Smooth muscle cell (in vitro differentiated cells): ENCODE results near the gene IPO13. TPM values are rescaled to one million over a fixed set of nuclear protein-coding genes. Genes with fewer than 3 reads are reported as not detected.
A peak's percentile ranks its signal among the peaks of the same experiment; 100 is the strongest.

Experiments used
- DNase-seq: peaks from one replicate; lab custom pipeline; 2025; ENCODE audit not compliant: unreplicated experiment; lab: John Stamatoyannopoulos, UW
- H2AFZ ChIP-seq: fragments of 200-600 bp; sonication (generic); 2 replicates; pipeline ENCODE4 v1.6.0; 2016; ENCODE audit warnings: antibody characterized with exemption, low read depth, mild to moderate bottlenecking
- H3F3A ChIP-seq: fragments of 200-600 bp; sonication (generic); 2 replicates; pipeline ENCODE4 v1.6.0; 2017; ENCODE audit warnings: antibody characterized with exemption, low read depth
- H3K27ac ChIP-seq: fragments of 200-600 bp; sonication (generic); 2 replicates; pipeline ENCODE4 v1.5.1; 2016; ENCODE audit warnings: low read depth, mild to moderate bottlenecking
- H3K27me3 ChIP-seq: fragments of 200-600 bp; sonication (generic); 2 replicates; pipeline ENCODE4 v1.6.1; 2016; ENCODE audit warnings: low read depth, mild to moderate bottlenecking
- H3K36me3 ChIP-seq: fragments of 200-600 bp; sonication (generic); 2 replicates; pipeline ENCODE4 v1.5.1; 2016; ENCODE audit warnings: low read depth
- H3K4me1 ChIP-seq: fragments of 200-600 bp; sonication (generic); 2 replicates; pipeline ENCODE4 v1.5.1; 2016; ENCODE audit warnings: low read depth
- H3K4me2 ChIP-seq: fragments of 200-600 bp; sonication (generic); 2 replicates; pipeline ENCODE4 v1.6.0; 2016; ENCODE audit warnings: mild to moderate bottlenecking
- H3K4me3 ChIP-seq: fragments of 200-600 bp; sonication (generic); 2 replicates; pipeline ENCODE4 v1.5.1; 2016; ENCODE audit warnings: mild to moderate bottlenecking
- H3K79me2 ChIP-seq: fragments of 200-600 bp; sonication (generic); 2 replicates; pipeline ENCODE4 v1.6.0; 2016; ENCODE audit warnings: low read depth, mild to moderate bottlenecking
- H3K9ac ChIP-seq: fragments of 200-600 bp; sonication (generic); 2 replicates; pipeline ENCODE4 v1.6.0; 2016; ENCODE audit warnings: low read depth
- H3K9me3 ChIP-seq: fragments of 200-600 bp; sonication (generic); replicated peaks from 2 replicates; pipeline ENCODE4 v1.5.1; 2016; ENCODE audit warnings: low read depth
- H4K20me1 ChIP-seq: fragments of 200-600 bp; sonication (generic); 2 replicates; pipeline ENCODE4 v1.6.0; 2016; ENCODE audit warnings: low read depth
- CTCF ChIP-seq: fragments of 200-600 bp; sonication (generic); IDR thresholded peaks from 2 replicates; pipeline ENCODE4 v1.5.1; 2017; ENCODE audit warnings: borderline replicate concordance, mild to moderate bottlenecking, antibody characterized with exemption; ENCODE audit not compliant: insufficient read depth, poor library complexity, severe bottlenecking
- WGBS: methylation state at CpG from one replicate; pipeline ENCODE4 v1.1.7; 2016; ENCODE audit warnings: low lambda C conversion rate; 5-methylcytosine and 5-hydroxymethylcytosine counted together
- polyA plus RNA-seq: library from polyadenylated mRNA; unstranded; fragments of >200 nt; fragmentation: Nextera tagmentation; extraction: Ambion mirVana; gene quantifications from 2 replicates; pipeline ENCODE4 v1.2.1, GENCODE V29; 2016
- total RNA-seq: library from RNA; depleted of rRNA; stranded (reverse); fragments of >200 nt; gene quantifications from 2 replicates; pipeline ENCODE4 v1.2.3, GENCODE V29; 2014

The IPO13 gene
- total and polyA plus RNA-seq, 2 experiments from 2014 or later: 10.4 to 21.2 TPM

- Histone ChIP-seq H3K27me3 (no peaks in the 10 kb centered on the region), H3F3A (peaks cover 16% of the 10 kb centered on the region), H3K4me2 (peak overlapping the region; percentile 95), H3K9me3 (no peaks in the 10 kb centered on the region), H3K36me3 (no peaks in the 10 kb centered on the region), H3K4me3 (peak overlapping the region; percentile 51), H3K4me1 (peaks cover 5% of the 10 kb centered on the region), H3K9ac (peak overlapping the region; percentile 57), H3K27ac (peak overlapping the region; percentile 55), H4K20me1 (no peaks in the 10 kb centered on the region), H3K79me2 (no peaks in the 10 kb centered on the region), H2AFZ (peak overlapping the region; percentile 6)
- TF ChIP-seq CTCF: no peak
- no peak for DNase-seq
- WGBS: 3% methylated on average over 10 of the region's 10 CpGs
Observed at GRCh38 chr1:43991200-43991475, 44.4 kb downstream of the IPO13 start.

GRCh38 chr1:43991476-43992231 lies 44.9 kb downstream of the IPO13 start, which contains the start of gene CCDC24:
TSS of gene CCDC24 (plus strand) at chr1:43991599. CDS start at chr1:43991879, 280 bp downstream.
- Histone ChIP-seq H3K9ac (peak within 1 kb of the TSS; percentile 57), H3K27me3 (no peaks in the 10 kb centered on the region), H3K9me3 (no peaks in the 10 kb centered on the region), H3F3A (peaks cover 16% of the 10 kb centered on the region), H3K4me1 (peaks cover 10% of the 10 kb centered on the region), H3K27ac (peak within 1 kb of the TSS; percentile 55), H4K20me1 (no peaks in the 10 kb centered on the region), H3K4me3 (peak within 1 kb of the TSS; percentile 51), H3K36me3 (no peaks in the 10 kb centered on the region), H3K79me2 (no peaks in the 10 kb centered on the region), H2AFZ (peak within 1 kb of the TSS; percentile 6), H3K4me2 (peak within 1 kb of the TSS; percentile 95)
- no peak for TF ChIP-seq CTCF
- DNase-seq: peak; percentile 53
- WGBS: under 1% methylated on average over 41 of the region's 66 CpGs

- Histone ChIP-seq H3K27me3 (no peaks in the 10 kb centered on the region), H3K79me2 (no peaks in the 10 kb centered on the region), H3K9me3 (no peaks in the 10 kb centered on the region), H3F3A (peaks cover 11% of the 10 kb centered on the region), H2AFZ (no peak overlapping the region), H3K4me1 (peaks cover 11% of the 10 kb centered on the region), H3K36me3 (no peaks in the 10 kb centered on the region), H3K4me3 (peak overlapping the region; percentile 51), H4K20me1 (no peaks in the 10 kb centered on the region), H3K27ac (no peak overlapping the region), H3K9ac (no peak overlapping the region), H3K4me2 (peak overlapping the region; percentile 95)
- TF ChIP-seq CTCF: no peak
- 47% methylated on average over 11 of the region's 11 CpGs for WGBS
- no peak for DNase-seq
Observed at GRCh38 chr1:43992232-43992995, 45.7 kb downstream of the IPO13 start.
